Loucy (cell line): ENCODE data around the gene UPF1.

ENCODE experiments used
- H2AFZ ChIP-seq: fragments of 200-600 bp; sonication (generic); 2 replicates; pipeline ENCODE4 v1.6.0; 2016; ENCODE audit warnings: antibody characterized with exemption, mild to moderate bottlenecking, low read length, moderate library complexity
- H3F3A ChIP-seq: fragments of 200-600 bp; 2 replicates; pipeline ENCODE4 v1.6.0; 2016; ENCODE audit warnings: antibody characterized with exemption, low read depth, mild to moderate bottlenecking
- H3K27me3 ChIP-seq: fragments of 200-600 bp; sonication (generic); 2 replicates; pipeline ENCODE4 v1.6.1; 2014; ENCODE audit warnings: low read length, mild to moderate bottlenecking; ENCODE audit not compliant: insufficient read depth, poor library complexity, severe bottlenecking
- H3K36me3 ChIP-seq: fragments of 200-600 bp; sonication (generic); 2 replicates; pipeline ENCODE4 v1.6.1; 2016; ENCODE audit warnings: low read length; ENCODE audit not compliant: insufficient read depth
- H3K4me1 ChIP-seq: fragments of 200-600 bp; sonication (generic); 2 replicates; pipeline ENCODE4 v1.5.1; 2014; ENCODE audit warnings: low read length, mild to moderate bottlenecking; ENCODE audit not compliant: insufficient read depth, poor library complexity, severe bottlenecking
- H3K4me2 ChIP-seq: fragments of 200-600 bp; sonication (generic); 2 replicates; pipeline ENCODE4 v1.6.0; 2014; ENCODE audit warnings: antibody characterized with exemption, low read length, low read depth, mild to moderate bottlenecking; ENCODE audit not compliant: poor library complexity, severe bottlenecking
- H3K4me3 ChIP-seq: fragments of 200-600 bp; sonication (generic); 2 replicates; pipeline ENCODE4 v1.5.1; 2014; ENCODE audit warnings: low read length, mild to moderate bottlenecking, mixed read lengths; ENCODE audit not compliant: poor library complexity, severe bottlenecking
- H3K79me2 ChIP-seq: fragments of 200-600 bp; sonication (generic); 2 replicates; pipeline ENCODE4 v1.6.1; 2014; ENCODE audit warnings: low read length; ENCODE audit not compliant: insufficient read depth
- H3K9ac ChIP-seq: fragments of 200-600 bp; sonication (generic); 2 replicates; pipeline ENCODE4 v1.6.0; 2014; ENCODE audit warnings: mild to moderate bottlenecking, low read depth, low read length, moderate library complexity; ENCODE audit not compliant: poor library complexity, severe bottlenecking
- H3K9me2 ChIP-seq: fragments of 200-600 bp; sonication (generic); replicated peaks from 2 replicates; pipeline ENCODE4 v1.6.1; 2016; ENCODE audit warnings: low read depth, low read length, mixed read lengths
- H3K9me3 ChIP-seq: fragments of 200-600 bp; sonication (generic); 2 replicates; pipeline ENCODE4 v1.6.1; 2014; ENCODE audit warnings: mild to moderate bottlenecking, antibody characterized with exemption, low read length, low read depth; ENCODE audit not compliant: insufficient read depth
- H4K20me1 ChIP-seq: fragments of 200-600 bp; sonication (generic); 2 replicates; pipeline ENCODE4 v1.6.0; 2014; ENCODE audit warnings: antibody characterized with exemption, low read length, mild to moderate bottlenecking; ENCODE audit not compliant: insufficient read depth, poor library complexity, severe bottlenecking
- CTCF ChIP-seq: fragments of 200-600 bp; sonication (generic); conservative IDR thresholded peaks from 2 replicates; pipeline ENCODE4 v1.5.1; 2014; ENCODE audit warnings: mild to moderate bottlenecking, antibody characterized with exemption, low read length
- EZH2phosphoT487 ChIP-seq: fragments of 200-600 bp; IDR thresholded peaks from 2 replicates; pipeline ENCODE4 v1.6.1; 2018; ENCODE audit warnings: antibody characterized with exemption, mild to moderate bottlenecking, moderate library complexity, borderline replicate concordance

The UPF1 gene

GRCh38 chr19:18867751-18868150 lies 36.0 kb downstream of the UPF1 start:
- Histone ChIP-seq H3K4me1 (no peaks in the 10 kb centered on the region), H3K9ac (no peak overlapping the region), H4K20me1 (no peaks in the 10 kb centered on the region), H3K4me2 (no peak overlapping the region), H3K9me3 (no peaks in the 10 kb centered on the region), H3K36me3 (peaks cover 52% of the 10 kb centered on the region; the same call in 1 of the 2 replicates), H3K27me3 (no peaks in the 10 kb centered on the region), H3K4me3 (no peak overlapping the region), H3K9me2 (no peaks in the 10 kb centered on the region), H2AFZ (no peak overlapping the region), H3K79me2 (no peaks in the 10 kb centered on the region), H3F3A (no peaks in the 10 kb centered on the region)
- TF ChIP-seq EZH2phosphoT487 (no peak), CTCF (no peak)

GRCh38 chr19:18868380-18869022 lies 36.7 kb downstream of the UPF1 start:
- peaks cover 44% of the 10 kb centered on the region; the same call in 1 of the 2 replicates for H3K36me3 ChIP-seq
- no peaks in the 10 kb centered on the region for H3K4me1 ChIP-seq
- no peaks in the 10 kb centered on the region for H3K9me2 ChIP-seq
- H3K79me2 ChIP-seq = no peaks in the 10 kb centered on the region
- TF ChIP-seq EZH2phosphoT487 = no peak
- TF ChIP-seq CTCF = no peak
- H3K4me2 ChIP-seq = no peak overlapping the region
- no peaks in the 10 kb centered on the region for H4K20me1 ChIP-seq
- H3K9ac ChIP-seq = no peak overlapping the region
- no peaks in the 10 kb centered on the region for H3K27me3 ChIP-seq
- no peak overlapping the region for H2AFZ ChIP-seq
- no peak overlapping the region for H3K4me3 ChIP-seq
- H3F3A ChIP-seq = no peaks in the 10 kb centered on the region
- H3K9me3 ChIP-seq = no peaks in the 10 kb centered on the region

GRCh38 chr19:18869023-18869618 lies 37.4 kb downstream of the UPF1 start:
- no peaks in the 10 kb centered on the region for H3K79me2 ChIP-seq
- H3K4me3 ChIP-seq = no peak overlapping the region
- no peak overlapping the region for H3K9ac ChIP-seq
- H3K9me2 ChIP-seq = no peaks in the 10 kb centered on the region
- no peaks in the 10 kb centered on the region for H3K4me1 ChIP-seq
- no peak for TF ChIP-seq EZH2phosphoT487
- no peak for TF ChIP-seq CTCF
- no peak overlapping the region for H2AFZ ChIP-seq
- no peaks in the 10 kb centered on the region for H3F3A ChIP-seq
- H3K27me3 ChIP-seq = no peaks in the 10 kb centered on the region
- H3K9me3 ChIP-seq = no peaks in the 10 kb centered on the region
- H3K36me3 ChIP-seq = peaks cover 38% of the 10 kb centered on the region; the same call in 1 of the 2 replicates
- no peak overlapping the region for H3K4me2 ChIP-seq
- H4K20me1 ChIP-seq = no peaks in the 10 kb centered on the region
